HFF-Myc (cell line): Measurements from ENCODE around the gene NNT.

Experiments used
- DNase-seq: peaks from one replicate; pipeline ENCODE4 v3.0.0-alpha.2; 2011; ENCODE audit warnings: low read depth; ENCODE audit errors: extremely low read depth
- H3K4me3 ChIP-seq: replicated peaks from 2 replicates; pipeline ENCODE4 v1.5.1; 2011; ENCODE audit warnings: low read depth, mild to moderate bottlenecking, control low read depth, low read length
- TF ChIP-seq, protein P1 (sequence below): IDR thresholded peaks from 2 replicates; pipeline ENCODE4 v1.5.1; 2012; ENCODE audit warnings: mild to moderate bottlenecking, low read depth, low read length, control low read depth; ENCODE audit errors: missing control alignments

The NNT gene

GRCh38 chr5:43582082-43583005 lies 20.6 kb upstream of the NNT start:
- DNase-seq = no peak

GRCh38 chr5:43583724-43584123 lies 19.3 kb upstream of the NNT start:
- no peak overlapping the region for H3K4me3 ChIP-seq
- no peak for DNase-seq
- TF ChIP-seq, protein P1, sequence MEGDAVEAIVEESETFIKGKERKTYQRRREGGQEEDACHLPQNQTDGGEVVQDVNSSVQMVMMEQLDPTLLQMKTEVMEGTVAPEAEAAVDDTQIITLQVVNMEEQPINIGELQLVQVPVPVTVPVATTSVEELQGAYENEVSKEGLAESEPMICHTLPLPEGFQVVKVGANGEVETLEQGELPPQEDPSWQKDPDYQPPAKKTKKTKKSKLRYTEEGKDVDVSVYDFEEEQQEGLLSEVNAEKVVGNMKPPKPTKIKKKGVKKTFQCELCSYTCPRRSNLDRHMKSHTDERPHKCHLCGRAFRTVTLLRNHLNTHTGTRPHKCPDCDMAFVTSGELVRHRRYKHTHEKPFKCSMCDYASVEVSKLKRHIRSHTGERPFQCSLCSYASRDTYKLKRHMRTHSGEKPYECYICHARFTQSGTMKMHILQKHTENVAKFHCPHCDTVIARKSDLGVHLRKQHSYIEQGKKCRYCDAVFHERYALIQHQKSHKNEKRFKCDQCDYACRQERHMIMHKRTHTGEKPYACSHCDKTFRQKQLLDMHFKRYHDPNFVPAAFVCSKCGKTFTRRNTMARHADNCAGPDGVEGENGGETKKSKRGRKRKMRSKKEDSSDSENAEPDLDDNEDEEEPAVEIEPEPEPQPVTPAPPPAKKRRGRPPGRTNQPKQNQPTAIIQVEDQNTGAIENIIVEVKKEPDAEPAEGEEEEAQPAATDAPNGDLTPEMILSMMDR = no peak

More at GRCh38 chr5:43582082-43583005, 20.6 kb upstream of the NNT start:
- TF ChIP-seq, protein P1 = no peak
- H3K4me3 ChIP-seq = no peak overlapping the region

DNA sequence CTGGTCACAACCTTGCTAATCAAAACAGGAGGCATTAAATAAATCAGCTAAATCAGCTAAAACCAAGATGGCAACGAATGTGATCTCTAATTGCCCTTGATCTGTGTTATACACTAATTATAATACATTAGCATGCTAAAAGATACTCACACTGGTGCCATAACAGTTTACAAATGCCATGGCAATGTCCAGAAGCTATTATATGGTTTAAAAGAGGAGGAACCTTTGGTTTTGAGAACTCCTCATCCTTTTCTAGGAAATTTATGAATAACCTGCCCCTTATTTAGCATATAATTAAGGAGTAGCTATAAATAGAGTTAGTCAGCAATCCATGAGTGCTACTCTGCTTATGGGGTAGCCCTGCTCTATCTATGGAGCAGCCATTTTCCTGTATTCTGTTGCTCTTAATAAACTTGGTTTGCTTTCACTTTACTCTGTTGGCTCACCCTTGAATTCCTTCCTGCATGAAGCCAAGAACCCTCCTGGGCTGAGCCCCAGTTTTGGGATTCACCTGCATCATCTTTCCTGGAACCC lies 18.7 kb upstream of the NNT start:
- TF ChIP-seq, protein P1 = no peak
- DNase-seq = no peak
- H3K4me3 ChIP-seq = no peak overlapping the region

DNA sequence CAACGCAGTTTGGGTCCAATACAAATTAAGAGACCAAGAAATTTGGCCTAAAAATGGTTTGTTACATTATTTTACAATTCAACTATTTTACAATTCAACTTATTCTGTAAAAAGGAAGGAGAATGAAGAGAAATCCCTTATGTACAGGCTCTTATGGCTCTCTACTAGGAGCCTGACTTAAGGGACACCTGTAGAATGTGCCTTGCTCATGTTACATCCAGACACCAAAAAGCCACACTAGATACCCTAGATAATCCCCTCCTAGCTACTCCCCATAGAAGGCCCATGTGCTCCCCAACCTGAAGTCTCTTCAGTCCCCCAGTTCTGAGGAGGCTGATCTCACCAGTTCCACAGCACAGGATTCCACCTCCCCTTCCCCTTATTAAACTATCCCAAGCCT lies 14.1 kb upstream of the NNT start:
- H3K4me3 ChIP-seq = no peak overlapping the region
- DNase-seq = no peak
- TF ChIP-seq, protein P1 = no peak

DNA sequence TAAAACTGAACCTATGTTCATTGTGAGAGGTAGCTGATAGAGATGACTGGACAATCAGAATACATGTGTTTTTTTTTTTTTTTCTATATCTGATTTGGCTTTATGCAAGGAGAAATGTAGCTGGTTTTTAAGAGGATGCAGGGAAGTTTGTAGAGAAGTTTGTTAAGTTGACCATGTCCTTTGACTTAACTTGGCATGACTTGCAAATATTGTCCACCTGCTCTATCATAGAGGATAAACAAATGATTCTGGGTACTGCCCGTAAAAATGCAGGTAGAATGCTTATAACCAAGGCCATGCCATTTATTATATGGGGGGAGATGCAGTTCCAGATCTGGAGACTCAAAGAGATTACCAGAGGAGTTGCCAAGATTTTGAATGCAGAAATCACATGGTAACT lies 13.7 kb upstream of the NNT start:
- TF ChIP-seq, protein P1 = no peak
- no peak for DNase-seq
- H3K4me3 ChIP-seq = no peak overlapping the region

DNA sequence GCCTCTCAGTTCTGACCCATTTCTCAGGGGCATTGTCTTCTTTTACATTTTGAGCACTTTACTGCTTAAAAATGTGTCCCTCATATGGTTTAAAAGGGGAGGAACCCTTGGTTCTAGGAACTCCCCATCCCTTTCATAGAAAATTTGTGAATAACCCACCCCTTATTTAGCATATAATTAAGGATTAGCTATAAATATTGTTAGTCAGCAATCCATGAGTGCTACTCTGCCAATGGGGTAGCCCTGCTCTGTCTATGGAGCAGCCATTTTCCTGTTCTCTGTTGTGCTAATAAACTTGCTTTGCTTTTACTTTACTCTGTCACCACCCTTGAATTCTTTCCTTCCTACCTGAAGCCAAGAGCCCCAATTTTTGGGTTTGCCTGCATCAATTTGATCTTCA lies 12.3 kb upstream of the NNT start:
- TF ChIP-seq, protein P1 = no peak
- no peak for DNase-seq

More for the DNA sequence above, 12.3 kb upstream of the NNT start:
- H3K4me3 ChIP-seq = no peak overlapping the region
